H7 (cell line): ENCODE results near the gene SH2D6. TPM values are rescaled to one million over a fixed set of nuclear protein-coding genes. Genes with fewer than 3 reads are reported as not detected.

ENCODE experiments used
- DNase-seq: peaks from one replicate; pipeline ENCODE4 v3.0.0; 2012
- H3K27me3 ChIP-seq: 2 replicates; pipeline ENCODE4 v1.6.0; 2011; ENCODE audit warnings: mild to moderate bottlenecking, low read length; ENCODE audit not compliant: control insufficient read depth, insufficient read depth
- H3K36me3 ChIP-seq: replicated peaks from 2 replicates; pipeline ENCODE4 v1.5.1; 2011; ENCODE audit warnings: low read length; ENCODE audit not compliant: control insufficient read depth, insufficient read depth
- H3K4me3 ChIP-seq: 2 replicates; pipeline ENCODE4 v1.5.1; 2011; ENCODE audit warnings: low read depth, mild to moderate bottlenecking, control low read depth, low read length, moderate library complexity; ENCODE audit not compliant: insufficient read depth
- total RNA-seq: library from RNA; depleted of rRNA; stranded (reverse); fragments of >200 nt; shearing (Covaris generic); gene quantifications from 2 replicates; pipeline ENCODE4 v1.2.3, GENCODE V29; 2014

The SH2D6 gene
- total RNA-seq, 1 experiment from 2014 or later: not detected

GRCh38 chr2:85393836-85394235 is 24.7 kb upstream of the SH2D6 start:
- no peaks in the 10 kb centered on the region for H3K27me3 ChIP-seq
- no peak for DNase-seq
- H3K36me3 ChIP-seq: peaks cover 20% of the 10 kb centered on the region
- no peak overlapping the region for H3K4me3 ChIP-seq

- DNase-seq: no peak
- no peak overlapping the region for H3K4me3 ChIP-seq
- no peaks in the 10 kb centered on the region for H3K27me3 ChIP-seq
- H3K36me3 ChIP-seq: peaks cover 21% of the 10 kb centered on the region
Observed at GRCh38 chr2:85394261-85394681, 24.2 kb upstream of the SH2D6 start.

- Histone ChIP-seq H3K4me3 (no peak overlapping the region), H3K36me3 (peaks cover 23% of the 10 kb centered on the region), H3K27me3 (no peaks in the 10 kb centered on the region)
- DNase-seq: peak; percentile 32
Observed at GRCh38 chr2:85394976-85395375, 23.5 kb upstream of the SH2D6 start.

- Histone ChIP-seq H3K27me3 (no peaks in the 10 kb centered on the region), H3K36me3 (peaks cover 28% of the 10 kb centered on the region), H3K4me3 (no peak overlapping the region)
- DNase-seq: no peak
Observed at GRCh38 chr2:85395912-85396475, 22.5 kb upstream of the SH2D6 start.

- H3K4me3 ChIP-seq: no peak overlapping the region
Observed at GRCh38 chr2:85396531-85397470, 21.7 kb upstream of the SH2D6 start.

GRCh38 chr2:85397925-85398331 is 20.6 kb upstream of the SH2D6 start:
- DNase-seq: no peak
- no peak overlapping the region for H3K4me3 ChIP-seq
- peaks cover 29% of the 10 kb centered on the region for H3K36me3 ChIP-seq
- no peaks in the 10 kb centered on the region for H3K27me3 ChIP-seq

More at GRCh38 chr2:85396531-85397470, 21.7 kb upstream of the SH2D6 start:
- no peaks in the 10 kb centered on the region for H3K27me3 ChIP-seq
- DNase-seq: no peak
- peaks cover 29% of the 10 kb centered on the region for H3K36me3 ChIP-seq

- peaks cover 29% of the 10 kb centered on the region for H3K36me3 ChIP-seq
- H3K27me3 ChIP-seq: no peaks in the 10 kb centered on the region
- H3K4me3 ChIP-seq: no peak overlapping the region
- peak; percentile 27 for DNase-seq
Observed at GRCh38 chr2:85398426-85399182, 19.9 kb upstream of the SH2D6 start.

- DNase-seq: no peak
Observed at GRCh38 chr2:85399183-85399455, 19.4 kb upstream of the SH2D6 start.

GRCh38 chr2:85400023-85400422 is 18.5 kb upstream of the SH2D6 start:
- Histone ChIP-seq H3K4me3 (no peak overlapping the region), H3K27me3 (no peaks in the 10 kb centered on the region), H3K36me3 (peaks cover 22% of the 10 kb centered on the region)
- no peak for DNase-seq

More at GRCh38 chr2:85399183-85399455, 19.4 kb upstream of the SH2D6 start:
- Histone ChIP-seq H3K36me3 (peaks cover 27% of the 10 kb centered on the region), H3K4me3 (no peak overlapping the region), H3K27me3 (no peaks in the 10 kb centered on the region)

- Histone ChIP-seq H3K36me3 (peaks cover 21% of the 10 kb centered on the region), H3K4me3 (no peak overlapping the region), H3K27me3 (no peaks in the 10 kb centered on the region)
- peak; percentile 21 for DNase-seq
Observed at GRCh38 chr2:85400541-85401463, 17.7 kb upstream of the SH2D6 start.

GRCh38 chr2:85401464-85401805 is 17.1 kb upstream of the SH2D6 start:
- no peak overlapping the region for H3K4me3 ChIP-seq
- no peaks in the 10 kb centered on the region for H3K27me3 ChIP-seq
- DNase-seq: no peak
- peaks cover 21% of the 10 kb centered on the region for H3K36me3 ChIP-seq

- DNase-seq: peak; percentile 31
- Histone ChIP-seq H3K4me3 (no peak overlapping the region), H3K36me3 (peaks cover 19% of the 10 kb centered on the region), H3K27me3 (no peaks in the 10 kb centered on the region)
Observed at GRCh38 chr2:85401844-85402243, 16.7 kb upstream of the SH2D6 start.

GRCh38 chr2:85405201-85406059 is 13.1 kb upstream of the SH2D6 start:
- H3K36me3 ChIP-seq: peaks cover 4% of the 10 kb centered on the region

More at GRCh38 chr2:85405201-85406059, 13.1 kb upstream of the SH2D6 start:
- Histone ChIP-seq H3K4me3 (no peak overlapping the region), H3K27me3 (no peaks in the 10 kb centered on the region)
- no peak for DNase-seq
